Small intestine (tissue), 7 donors: ENCODE data around the gene PCSK6. TPM values are rescaled to one million over a fixed set of nuclear protein-coding genes. Genes with fewer than 3 reads are reported as not detected.
A peak's percentile ranks its signal among the peaks of the same experiment; 100 is the strongest.

Experiments
- DNase-seq, 2 donors: peaks; one replicate each; pipeline versions ENCODE4 v3.0.0 to v3.0.0-alpha.2; 2013
- FAIRE-seq: peaks from 2 replicates; lab custom pipeline; 2012; peaks lifted over from hg19 to GRCh38; lab: Jason Lieb, UNC
- H3K27ac ChIP-seq, 3 donors: one replicate each; pipeline ENCODE4 v1.5.1; 2013; ENCODE audit warnings: low read length in 2 of 3, mild to moderate bottlenecking in 2 of 3, control low read depth in 1 of 3, inconsistent platforms in 1 of 3, low read depth in 1 of 3, moderate library complexity in 1 of 3
- H3K27me3 ChIP-seq, 3 donors: one replicate each; pipeline ENCODE4 v1.6.1; 2013; ENCODE audit warnings: low read length in 3 of 3, inconsistent platforms in 1 of 3; ENCODE audit not compliant: control insufficient read depth in 3 of 3, insufficient read depth in 3 of 3
- H3K36me3 ChIP-seq, 3 donors: one replicate each; pipeline ENCODE4 v1.6.1; 2013; ENCODE audit warnings: low read length in 3 of 3, inconsistent platforms in 1 of 3, low read depth in 1 of 3, mild to moderate bottlenecking in 1 of 3, moderate library complexity in 1 of 3; ENCODE audit not compliant: control insufficient read depth in 3 of 3, insufficient read depth in 2 of 3
- H3K4me1 ChIP-seq, 3 donors: one replicate each; pipeline ENCODE4 v1.6.1; 2013; ENCODE audit warnings: low read length in 2 of 3, inconsistent platforms in 1 of 3, low read depth in 1 of 3, mild to moderate bottlenecking in 1 of 3, moderate library complexity in 1 of 3; ENCODE audit not compliant: control insufficient read depth in 3 of 3, insufficient read depth in 2 of 3
- H3K4me3 ChIP-seq, 3 donors: one replicate each; pipeline ENCODE4 v1.5.1; 2013; ENCODE audit warnings: low read length in 3 of 3, control low read depth in 1 of 3, inconsistent platforms in 1 of 3, low read depth in 1 of 3, mild to moderate bottlenecking in 1 of 3, moderate library complexity in 1 of 3
- H3K9me3 ChIP-seq, 2 donors: one replicate each; pipeline ENCODE4 v1.6.1; 2013; ENCODE audit warnings: low read depth in 1 of 2, low read length in 1 of 2; ENCODE audit not compliant: control insufficient read depth in 2 of 2, insufficient read depth in 1 of 2
- WGBS, 3 donors: extraction: QIAGEN DNeasy Blood & Tissue Kit; methylation state at CpG; one replicate each; pipeline ENCODE4 v1.1.7; 2013; 5-methylcytosine and 5-hydroxymethylcytosine counted together
- polyA plus RNA-seq, 4 donors: library from polyadenylated mRNA; stranded (reverse) in 3 of 4; unstranded in 1 of 4; fragments of 200-250 nt in 3 of 4; fragments of 120-200 nt in 1 of 4; gene quantifications; one replicate each; pipeline versions ENCODE4 v1.2.1 to v1.2.3, GENCODE V29; 2013
- donor health status: healthy with polysubstance abuse.
- donor health status: control.
- donor health status: control.
- donor health status: Bipolar disorder and iron deficiency.
- donor health status: healthy.

The PCSK6 gene
- polyA plus RNA-seq, 4 donors, result 0.67 to 26.2 (median 6.5) TPM

DNA sequence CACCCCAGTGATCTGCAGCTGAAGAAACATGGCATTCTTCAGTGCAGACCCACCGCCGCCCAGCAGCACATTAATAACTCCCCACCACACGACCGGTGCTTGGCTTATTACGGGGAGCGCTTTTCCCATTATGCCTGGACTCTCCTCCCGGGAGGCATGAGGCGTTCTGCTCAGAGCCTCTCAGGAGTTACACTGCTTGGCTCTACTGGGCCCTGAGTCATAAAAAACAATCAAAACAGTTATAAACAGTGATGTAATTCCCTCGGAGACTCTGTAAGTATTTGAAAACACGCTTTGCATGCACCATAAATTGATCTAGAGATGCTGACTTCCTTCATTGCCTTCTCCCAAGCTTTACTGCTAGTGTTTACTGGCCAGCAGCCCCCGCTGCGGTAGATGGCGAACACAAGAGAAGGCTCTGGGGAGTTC lies 117.3 kb downstream of the PCSK6 start:
- WGBS, 3 donors, result 35 to 60% (median 49%) methylated on average over 13 of the region's 13 CpGs
- Histone ChIP-seq H3K36me3 (peaks cover 0 to 20% (median 0%) of the 10 kb centered on the region in 3 donors), H3K9me3 (no peaks in the 10 kb centered on the region), H3K27me3 (no peaks in the 10 kb centered on the region), H3K27ac (no peak overlapping the region), H3K4me3 (no peak overlapping the region), H3K4me1 (no peaks in the 10 kb centered on the region)
- DNase-seq (peak in 1 of 2 donors; percentile 33), FAIRE-seq (no peak)

- Histone ChIP-seq H3K27ac (no peak overlapping the region), H3K4me1 (no peaks in the 10 kb centered on the region), H3K4me3 (no peak overlapping the region), H3K27me3 (no peaks in the 10 kb centered on the region), H3K36me3 (peaks cover 0 to 21% (median 0%) of the 10 kb centered on the region in 3 donors), H3K9me3 (no peaks in the 10 kb centered on the region)
- WGBS, 3 donors, result 89 to 92% (median 90%) methylated on average over 11 of the region's 11 CpGs
- FAIRE-seq (no peak), DNase-seq (no peak)
Observed at GRCh38 chr15:101371519-101371918, 118.0 kb downstream of the PCSK6 start.

GRCh38 chr15:101371081-101371480 lies 118.4 kb downstream of the PCSK6 start:
- H3K27ac ChIP-seq, result no peak overlapping the region
- H3K4me1 ChIP-seq, result no peaks in the 10 kb centered on the region
- H3K36me3 ChIP-seq, result peaks cover 0 to 24% (median 0%) of the 10 kb centered on the region in 3 donors
- WGBS, 3 donors, result 92 to 96% (median 93%) methylated on average over 7 of the region's 7 CpGs
- DNase-seq (no peak), FAIRE-seq (no peak)
- H3K9me3 ChIP-seq, result no peaks in the 10 kb centered on the region
- no peak overlapping the region for H3K4me3 ChIP-seq
- H3K27me3 ChIP-seq, result no peaks in the 10 kb centered on the region

GRCh38 chr15:101370330-101371024 lies 119.0 kb downstream of the PCSK6 start:
- no peak for FAIRE-seq
- Histone ChIP-seq H3K4me1 (no peaks in the 10 kb centered on the region), H3K27ac (no peak overlapping the region), H3K4me3 (no peak overlapping the region), H3K27me3 (no peaks in the 10 kb centered on the region), H3K9me3 (no peaks in the 10 kb centered on the region), H3K36me3 (peaks cover 0 to 24% (median 0%) of the 10 kb centered on the region in 3 donors)
- no peak for DNase-seq
- WGBS, 3 donors, result 89 to 94% (median 90%) methylated on average over 23 to 26 of the region's 26 CpGs

- 86 to 89% (median 88%) methylated on average over 8 of the region's 8 CpGs for WGBS, 3 donors
Observed at GRCh38 chr15:101369676-101370075, 119.8 kb downstream of the PCSK6 start.

DNA sequence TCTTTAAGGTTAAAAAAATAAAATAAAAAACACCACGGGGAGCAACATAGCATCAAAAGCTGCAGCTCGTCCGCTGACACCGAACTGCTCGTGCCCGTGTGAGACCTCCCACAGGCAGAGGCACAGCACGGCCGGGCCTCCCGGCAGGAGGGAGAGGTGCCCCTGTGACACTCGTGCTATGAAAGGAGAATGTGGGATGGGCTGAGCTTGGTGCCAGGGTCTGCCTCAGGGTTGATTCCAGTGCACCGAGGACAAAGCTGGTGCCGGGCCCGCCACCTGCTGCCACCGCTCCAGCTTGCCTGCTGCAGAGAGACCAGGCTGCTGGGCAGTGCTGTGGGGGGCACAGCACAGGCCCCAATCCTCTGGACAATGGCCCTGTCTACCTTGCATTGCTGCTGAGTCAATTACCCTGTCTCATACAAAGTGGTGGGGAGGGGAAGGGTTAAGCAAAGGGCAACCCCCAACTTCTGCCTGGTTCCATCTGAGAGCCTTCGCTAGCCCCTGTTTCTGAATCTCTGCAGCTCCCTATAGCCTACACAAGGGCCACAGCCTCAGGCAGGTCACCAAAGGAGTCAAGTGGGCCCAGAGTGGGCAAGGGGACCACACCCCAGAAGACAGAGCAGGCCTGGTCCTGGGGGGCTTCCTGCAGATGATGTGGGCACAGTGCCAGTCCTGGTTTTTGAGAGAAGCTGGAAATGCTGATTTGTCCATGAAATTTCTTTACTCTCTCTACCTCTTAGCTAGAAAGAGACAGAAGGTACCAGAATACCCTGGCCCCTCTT lies 120.5 kb downstream of the PCSK6 start:
- DNase-seq, result no peak
- H3K27ac ChIP-seq, result no peak overlapping the region
- peaks cover 0 to 24% (median 0%) of the 10 kb centered on the region in 3 donors for H3K36me3 ChIP-seq
- no peaks in the 10 kb centered on the region for H3K9me3 ChIP-seq
- no peak overlapping the region for H3K4me3 ChIP-seq
- no peak for FAIRE-seq
- WGBS, 3 donors, result 91 to 92% (median 92%) methylated on average over 13 to 15 of the region's 15 CpGs
- no peaks in the 10 kb centered on the region for H3K27me3 ChIP-seq
- H3K4me1 ChIP-seq, result no peaks in the 10 kb centered on the region

More at GRCh38 chr15:101369676-101370075, 119.8 kb downstream of the PCSK6 start:
- Histone ChIP-seq H3K27me3 (no peaks in the 10 kb centered on the region), H3K4me1 (no peaks in the 10 kb centered on the region), H3K27ac (no peak overlapping the region), H3K36me3 (peaks cover 0 to 24% (median 0%) of the 10 kb centered on the region in 3 donors), H3K4me3 (no peak overlapping the region), H3K9me3 (no peaks in the 10 kb centered on the region)
- DNase-seq (no peak), FAIRE-seq (no peak)

DNA sequence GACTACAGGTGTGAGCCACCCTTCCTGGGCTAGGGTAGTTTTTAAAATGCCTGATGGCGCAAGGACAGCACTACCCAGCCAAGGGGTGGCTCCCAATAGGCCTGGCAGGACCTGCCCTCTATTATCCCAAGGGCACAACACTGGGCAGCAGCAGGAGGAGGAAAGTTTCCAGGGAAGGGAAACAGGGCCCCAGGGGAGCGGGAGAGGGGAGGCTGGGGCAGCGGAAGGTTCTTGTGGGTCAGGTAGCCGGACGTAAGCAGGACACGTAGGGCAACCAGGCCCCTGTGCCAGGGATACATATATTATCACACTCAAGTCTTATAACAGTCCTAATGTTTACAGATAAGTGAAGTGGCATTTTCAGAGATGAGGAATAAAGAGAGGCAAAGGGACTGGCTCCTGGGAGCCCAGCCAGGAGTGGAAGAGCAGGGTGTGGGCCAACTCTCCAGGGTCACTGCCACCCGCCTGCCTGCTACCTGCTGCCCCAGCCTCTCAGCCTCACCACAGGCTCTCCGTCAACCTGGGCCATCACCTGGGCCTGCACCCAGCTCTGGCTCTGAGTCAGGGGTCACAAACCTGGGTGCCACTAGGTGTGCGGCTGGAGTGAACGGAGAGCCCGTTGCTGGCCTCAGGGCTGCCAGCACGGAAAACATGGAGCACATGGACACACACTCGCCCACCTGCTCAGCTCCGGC lies 121.3 kb downstream of the PCSK6 start:
- no peaks in the 10 kb centered on the region for H3K27me3 ChIP-seq
- H3K9me3 ChIP-seq, result no peaks in the 10 kb centered on the region
- H3K4me1 ChIP-seq, result no peaks in the 10 kb centered on the region
- WGBS, 3 donors, result 94 to 97% (median 94%) methylated on average over 14 of the region's 14 CpGs
- FAIRE-seq (no peak), DNase-seq (no peak)
- H3K36me3 ChIP-seq, result peaks cover 0 to 25% (median 0%) of the 10 kb centered on the region in 3 donors
- H3K27ac ChIP-seq, result no peak overlapping the region
- H3K4me3 ChIP-seq, result no peak overlapping the region

- no peak overlapping the region for H3K27ac ChIP-seq
- peaks cover 0 to 28% (median 0%) of the 10 kb centered on the region in 3 donors for H3K36me3 ChIP-seq
- H3K4me3 ChIP-seq, result no peak overlapping the region
- FAIRE-seq (no peak), DNase-seq (no peak)
- 49 to 77% (median 69%) methylated on average over 2 to 3 of the region's 3 CpGs for whole genome bisulfite sequencing, 3 donors
- H3K4me1 ChIP-seq, result no peaks in the 10 kb centered on the region
- no peaks in the 10 kb centered on the region for H3K27me3 ChIP-seq
- no peaks in the 10 kb centered on the region for H3K9me3 ChIP-seq
Observed at GRCh38 chr15:101366853-101367252, 122.7 kb downstream of the PCSK6 start.
